HepG2 (cell line): ENCODE results near the gene TCFL5. TPM values are rescaled to one million over a fixed set of nuclear protein-coding genes. Genes with fewer than 3 reads are reported as not detected.

Source experiments
- ARID2 ChIP-seq: sonication (generic); formaldehyde crosslinking; IDR thresholded peaks from 2 replicates; pipeline ENCODE4 v1.8.1; 2022; ENCODE audit warnings: mild to moderate bottlenecking, missing genetic modification reagents, borderline replicate concordance
- CEBPG ChIP-seq: IDR thresholded peaks from 2 replicates; pipeline ENCODE4 v1.6.1; 2016
- EHMT2 ChIP-seq: fragments of 200-600 bp; sonication (generic); IDR thresholded peaks from 2 replicates; pipeline ENCODE4 v1.7.0; 2017; ENCODE audit warnings: antibody characterized with exemption, low read depth, low read length, borderline replicate concordance
- FOXA1 ChIP-seq, 2 experiments: fragments of 450-650 bp in 1 of 2; sonication (generic) in 1 of 2; formaldehyde crosslinking in 1 of 2; IDR thresholded peaks; 2 replicates each; pipeline versions ENCODE4 v1.4.0 to v1.6.1; 2016 to 2020; ENCODE audit warnings: missing genetic modification reagents in 1 of 2
- GLI4 ChIP-seq: sonication (generic); formaldehyde crosslinking; IDR thresholded peaks from 2 replicates; pipeline ENCODE4 v1.5.1; 2020; ENCODE audit warnings: missing genetic modification reagents, mild to moderate bottlenecking, moderate library complexity, borderline replicate concordance
- HDAC1 ChIP-seq: sonication (generic); formaldehyde crosslinking; IDR thresholded peaks from 2 replicates; pipeline ENCODE4 v1.5.1; 2020; ENCODE audit warnings: mild to moderate bottlenecking, missing genetic modification reagents
- HNF4A ChIP-seq: sonication (generic); formaldehyde crosslinking; IDR thresholded peaks from 2 replicates; pipeline ENCODE4 v1.4.0; 2020; ENCODE audit warnings: missing genetic modification reagents
- HOMEZ ChIP-seq: IDR thresholded peaks from 2 replicates; pipeline ENCODE4 v1.6.1; 2016; ENCODE audit warnings: low read depth
- NAIF1 ChIP-seq: sonication (generic); formaldehyde crosslinking; IDR thresholded peaks from 2 replicates; pipeline ENCODE4 v1.5.0; 2020; ENCODE audit warnings: mild to moderate bottlenecking, missing genetic modification reagents, borderline replicate concordance
- NR2C2 ChIP-seq: sonication (generic); formaldehyde crosslinking; IDR thresholded peaks from 2 replicates; pipeline ENCODE4 v1.4.0; 2020; ENCODE audit warnings: missing genetic modification reagents, mild to moderate bottlenecking, moderate library complexity, borderline replicate concordance
- PLRG1 ChIP-seq: fragments of 450-650 bp; conservative IDR thresholded peaks from 2 replicates; pipeline ENCODE4 v1.6.1; 2016
- POGK ChIP-seq: sonication (generic); formaldehyde crosslinking; conservative IDR thresholded peaks from 2 replicates; pipeline ENCODE4 v1.8.0; 2022; ENCODE audit warnings: mild to moderate bottlenecking, moderate library complexity, missing genetic modification reagents
- POLR2AphosphoS5 ChIP-seq: IDR thresholded peaks from 2 replicates; pipeline ENCODE4 v1.6.1; 2012; ENCODE audit warnings: low read depth, low read length
- PTBP1 ChIP-seq: fragments of 200-400 bp; formaldehyde crosslinking; IDR thresholded peaks from 2 replicates; pipeline ENCODE4 v1.6.1; 2018; ENCODE audit warnings: low read length, low read depth; ENCODE audit not compliant: poor library complexity, severe bottlenecking
- RARA ChIP-seq: IDR thresholded peaks from 2 replicates; pipeline ENCODE4 v1.6.1; 2016; ENCODE audit warnings: missing genetic modification reagents, missing compliant biosample characterization
- RBM22 ChIP-seq: fragments of 200-400 bp; formaldehyde crosslinking; optimal IDR thresholded peaks from 2 replicates; pipeline ENCODE3; 2017; ENCODE audit warnings: mild to moderate bottlenecking, low read length, moderate library complexity
- SAFB2 ChIP-seq: sonication (generic); formaldehyde crosslinking; IDR thresholded peaks from 2 replicates; pipeline ENCODE4 v1.5.1; 2020; ENCODE audit warnings: missing genetic modification reagents, low read depth, mild to moderate bottlenecking, borderline replicate concordance
- SIN3A ChIP-seq: IDR thresholded peaks from 2 replicates; pipeline ENCODE4 v1.6.1; 2011; ENCODE audit warnings: low read depth, mild to moderate bottlenecking, control low read depth, low read length, borderline replicate concordance
- SIN3B ChIP-seq: fragments of 150-350 bp; IDR thresholded peaks from 2 replicates; pipeline ENCODE4 v1.6.1; 2014; ENCODE audit warnings: low read length
- TMF1 ChIP-seq: sonication (generic); formaldehyde crosslinking; IDR thresholded peaks from 2 replicates; pipeline ENCODE4 v1.8.1; 2022; ENCODE audit warnings: low read depth, missing genetic modification reagents
- TRIM24 ChIP-seq: sonication (generic); formaldehyde crosslinking; IDR thresholded peaks from 2 replicates; pipeline ENCODE4 v1.8.0; 2022; ENCODE audit warnings: mild to moderate bottlenecking, missing genetic modification reagents
- U2AF1 ChIP-seq: fragments of 200-400 bp; formaldehyde crosslinking; optimal IDR thresholded peaks from 2 replicates; pipeline ENCODE3; 2017; ENCODE audit warnings: mild to moderate bottlenecking, low read depth, low read length
- ZBTB14 ChIP-seq: sonication (generic); formaldehyde crosslinking; IDR thresholded peaks from 2 replicates; pipeline ENCODE4 v1.4.0; 2020; ENCODE audit warnings: missing genetic modification reagents
- ZBTB20 ChIP-seq: sonication (generic); formaldehyde crosslinking; IDR thresholded peaks from 2 replicates; pipeline ENCODE4 v1.8.1; 2023; ENCODE audit warnings: missing genetic modification reagents, low read depth, mild to moderate bottlenecking, borderline replicate concordance
- ZIK1 ChIP-seq: sonication (generic); formaldehyde crosslinking; IDR thresholded peaks from 2 replicates; pipeline ENCODE4 v1.5.0; 2020; ENCODE audit warnings: mild to moderate bottlenecking, low read depth, missing genetic modification reagents, borderline replicate concordance
- ZNF101 ChIP-seq: sonication (generic); formaldehyde crosslinking; IDR thresholded peaks from 2 replicates; pipeline ENCODE4 v1.4.0; 2020; ENCODE audit warnings: mild to moderate bottlenecking, low read depth, missing genetic modification reagents, borderline replicate concordance
- ZNF558 ChIP-seq: sonication (generic); formaldehyde crosslinking; IDR thresholded peaks from 2 replicates; pipeline ENCODE4 v1.9.0; 2022; ENCODE audit warnings: mild to moderate bottlenecking, missing genetic modification reagents, borderline replicate concordance
- ZNF777 ChIP-seq: sonication (generic); formaldehyde crosslinking; IDR thresholded peaks from 2 replicates; pipeline ENCODE4 v1.4.0; 2020; ENCODE audit warnings: missing genetic modification reagents
- ZNF790 ChIP-seq: sonication (generic); formaldehyde crosslinking; IDR thresholded peaks from 2 replicates; pipeline ENCODE4 v1.8.0; 2022; ENCODE audit warnings: missing genetic modification reagents, mild to moderate bottlenecking, borderline replicate concordance
- polyA plus RNA-seq, 8 experiments: library from polyadenylated mRNA; depleted of rRNA in 3 of 8; stranded (reverse) in 7 of 8; unstranded in 1 of 8; fragments of >200 nt; fragmentation: Illumina TruSeq in 4 of 8; extraction: Trizol in 4 of 8; gene quantifications; 2 replicates each; pipeline versions ENCODE4 v1.2.1 to v1.2.3, GENCODE V29; 2011 to 2016; ENCODE audit warnings: low read depth in 4 of 8, missing spikeins in 1 of 8, mixed read lengths in 1 of 8; ENCODE audit not compliant: insufficient read depth in 1 of 8
- total RNA-seq, 5 experiments: library from RNA; depleted of rRNA; stranded (reverse); fragments of >200 nt; fragmentation: Illumina TruSeq; extraction: Trizol; gene quantifications; 2 replicates each; pipeline ENCODE4 v1.2.3, GENCODE V29; 2016; ENCODE audit warnings: low read depth in 1 of 5

The TCFL5 gene
- total and polyA plus RNA-seq, 2 of the 13 experiments (the other 11 are each of a cell fraction or from before 2014, with no cell fraction given) = 14.8 to 20.0 TPM

DNA sequence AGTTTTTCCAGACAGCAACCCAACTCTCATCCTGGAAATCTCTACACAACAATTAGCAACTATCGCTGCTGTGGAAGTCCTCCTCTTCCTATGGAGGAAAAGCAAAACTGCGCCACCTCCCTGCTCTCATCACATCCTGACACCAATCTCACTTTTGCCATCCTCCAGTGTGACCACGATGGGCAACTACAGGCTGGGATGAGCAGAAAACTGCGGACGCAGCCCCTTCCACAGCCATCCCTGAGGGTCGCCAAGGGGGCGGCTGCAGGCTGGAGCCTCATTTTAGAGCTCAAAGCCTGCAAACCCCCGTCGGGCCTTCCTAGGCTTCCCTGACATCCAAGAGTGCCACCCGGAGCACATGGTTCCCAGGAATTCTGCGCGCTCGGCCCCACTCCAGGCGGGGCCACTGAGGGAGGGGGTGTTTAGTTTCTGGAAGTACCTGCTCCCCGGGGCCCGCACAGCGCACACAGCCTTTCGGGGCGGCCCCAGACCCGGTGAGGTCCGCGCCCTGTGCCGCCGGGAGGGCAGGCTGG is 1.2 kb downstream of the TCFL5 start (continued):
- TF ChIP-seq HOMEZ (CRISPR knock-in tag) = no peak
- no peak for TF ChIP-seq SAFB2 (CRISPR knock-in tag)
- TF ChIP-seq FOXA1 (IDR thresholded peaks at IDR 0.05) = no peak
- no peak for TF ChIP-seq FOXA1 (CRISPR knock-in tag; IDR thresholded peaks at IDR 0.05)
- no peak for TF ChIP-seq POGK (CRISPR knock-in tag)
- TF ChIP-seq GLI4 (CRISPR knock-in tag) = no peak
- no peak for TF ChIP-seq TMF1
- no peak for TF ChIP-seq POLR2AphosphoS5
- peak; percentile 59; the same call in 1 of the 2 replicates for TF ChIP-seq SIN3A
- no peak for TF ChIP-seq TRIM24 (CRISPR knock-in tag)
- TF ChIP-seq RBM22 = no peak
- TF ChIP-seq ZNF101 (CRISPR knock-in tag) = no peak
- TF ChIP-seq NAIF1 (CRISPR knock-in tag) = no peak
- TF ChIP-seq ZNF777 = no peak
- TF ChIP-seq ZIK1 (CRISPR knock-in tag) = no peak; the same call in 1 of the 2 replicates
- TF ChIP-seq ZBTB14 (CRISPR knock-in tag) = no peak
- TF ChIP-seq HNF4A (CRISPR knock-in tag) = no peak
- no peak for TF ChIP-seq NR2C2 (CRISPR knock-in tag)
- TF ChIP-seq HDAC1 (CRISPR knock-in tag) = no peak; the same call in 1 of the 2 replicates
- no peak for TF ChIP-seq RARA (CRISPR knock-in tag)
- no peak for TF ChIP-seq ZNF790 (CRISPR knock-in tag)
- TF ChIP-seq ZBTB20 (CRISPR knock-in tag) = no peak
- TF ChIP-seq PLRG1 = no peak
- TF ChIP-seq U2AF1 = no peak
- TF ChIP-seq EHMT2 = no peak
- TF ChIP-seq ARID2 (CRISPR knock-in tag) = no peak
- no peak for TF ChIP-seq CEBPG (CRISPR knock-in tag)
- no peak for TF ChIP-seq ZNF558
- TF ChIP-seq SIN3B = no peak
- no peak for TF ChIP-seq PTBP1
